Suprapubic skin (tissue), 3 donors: ENCODE results near the gene WHAMM.

Experiments
- CTCF ChIP-seq, 2 donors: fragments of 200-600 bp in 1 of 2; fragments of 450-650 bp in 1 of 2; sonication (generic) in 1 of 2; IDR thresholded peaks; one replicate each; pipeline ENCODE4 v1.5.1; 2016 to 2019; ENCODE audit warnings: antibody characterized with exemption in 2 of 2, mild to moderate bottlenecking in 1 of 2, moderate library complexity in 1 of 2
- POLR2A ChIP-seq, 2 donors: fragments of 450-650 bp; IDR thresholded peaks; one replicate each; pipeline ENCODE4 v1.6.1; 2017; ENCODE audit warnings: antibody characterized with exemption in 2 of 2, mild to moderate bottlenecking in 2 of 2, moderate library complexity in 2 of 2

DNA sequence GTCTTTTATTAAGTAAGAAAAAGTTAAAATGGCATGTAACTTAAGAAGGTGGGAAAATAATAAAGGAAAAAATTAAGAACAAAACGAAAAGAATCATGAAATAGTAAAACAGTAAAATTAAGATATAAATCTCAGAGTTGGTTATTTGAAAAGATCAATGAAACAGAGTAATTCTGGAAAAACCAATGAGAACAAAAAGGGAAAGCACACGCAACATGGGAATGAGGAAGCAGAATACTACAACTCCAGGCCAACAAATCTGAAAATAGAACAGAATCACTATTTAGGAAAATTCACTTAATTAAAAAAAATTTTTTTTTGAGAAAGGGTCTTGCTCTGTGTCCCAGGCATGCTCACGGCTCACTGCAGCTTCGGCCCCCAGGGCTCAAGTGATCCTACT is 30.7 kb downstream of the WHAMM start:
- no peak for TF ChIP-seq CTCF (IDR thresholded peaks at IDR 0.05)
- TF ChIP-seq POLR2A (IDR thresholded peaks at IDR 0.05), result no peak
